ENCODE data around the gene LARGE1.

LARGE1 gene

DNA sequence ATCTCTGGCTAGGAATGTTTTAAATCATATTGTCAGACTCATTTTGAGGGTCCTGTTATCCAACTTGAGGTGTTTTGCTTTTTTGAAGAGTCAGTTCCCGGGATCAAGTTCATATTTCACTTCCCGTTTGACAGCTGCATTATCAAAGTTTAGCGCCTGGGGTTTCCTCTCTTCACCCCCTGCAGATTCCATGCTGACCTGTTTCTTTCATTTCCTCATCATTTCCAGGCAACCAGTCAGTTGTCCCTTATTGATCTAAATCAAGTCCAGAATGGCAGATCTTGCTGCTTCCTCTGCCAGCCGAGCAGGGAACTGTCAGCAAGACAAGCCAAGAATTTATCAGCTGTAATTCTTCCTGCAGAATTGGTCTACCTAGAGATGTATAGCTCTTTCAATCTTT, 664.5 kb downstream of the LARGE1 start:
- Histone ChIP-seq H3K36me3 (replicated peaks in 1 of 2; ENCODE audit: control insufficient read depth in 2 of 2, insufficient read depth in 2 of 2, low read length in 2 of 2) (no peaks in the 10 kb centered on the region), H2BK12ac (ENCODE audit: low read length) (no peak overlapping the region), H3K27me3 (ENCODE audit: control insufficient read depth in 3 of 3, insufficient read depth in 3 of 3, low read depth in 1 of 3, low read length in 3 of 3) (no peaks in the 10 kb centered on the region), H3K4ac (ENCODE audit: low read length) (no peak overlapping the region), H3K4me1 (ENCODE audit: control insufficient read depth in 2 of 2, insufficient read depth in 1 of 2, low read depth in 1 of 2, low read length in 2 of 2) (peaks cover 0 to 7% of the 10 kb centered on the region in 2 donors), H3K27ac (replicated peaks; ENCODE audit: low read length) (no peak overlapping the region), H3K23ac (ENCODE audit: low read depth, low read length, poor library complexity) (no peak overlapping the region), H2BK5ac (ENCODE audit: low read length) (no peak overlapping the region), H4K8ac (ENCODE audit: low read depth, low read length) (no peak overlapping the region), H3K79me1 (ENCODE audit: low read depth, low read length) (no peaks in the 10 kb centered on the region), H3K14ac (ENCODE audit: low read length) (no peak overlapping the region), H2AK5ac (ENCODE audit: low read depth, low read length) (no peak overlapping the region), H3K4me2 (ENCODE audit: insufficient read depth, low read length, poor library complexity, severe bottlenecking) (no peak overlapping the region), H3K9me3 (replicated peaks in 1 of 2; ENCODE audit: control insufficient read depth in 2 of 2, insufficient read depth in 1 of 2, low read depth in 1 of 2, low read length in 2 of 2) (no peaks in the 10 kb centered on the region), H3K18ac (ENCODE audit: low read length) (no peak overlapping the region), H3K4me3 (ENCODE audit: low read length in 2 of 2) (no peak overlapping the region), H3K9ac (ENCODE audit: low read depth, low read length, poor library complexity) (no peak overlapping the region), H2AFZ (ENCODE audit: low read length) (no peak overlapping the region), H2BK120ac (ENCODE audit: low read depth, low read length) (no peak overlapping the region), H4K91ac (ENCODE audit: low read depth, low read length, poor library complexity) (no peak overlapping the region), H2BK15ac (ENCODE audit: low read length) (no peak overlapping the region)
- WGBS, 2 donors (ENCODE audit: extremely low coverage in 2 of 2, insufficient read length in 2 of 2, insufficient replicate concordance in 1 of 2), result no CpG with 5 or more reads among the region's 4 CpGs
- no peak for DNase-seq (ENCODE audit: low spot score)

DNA sequence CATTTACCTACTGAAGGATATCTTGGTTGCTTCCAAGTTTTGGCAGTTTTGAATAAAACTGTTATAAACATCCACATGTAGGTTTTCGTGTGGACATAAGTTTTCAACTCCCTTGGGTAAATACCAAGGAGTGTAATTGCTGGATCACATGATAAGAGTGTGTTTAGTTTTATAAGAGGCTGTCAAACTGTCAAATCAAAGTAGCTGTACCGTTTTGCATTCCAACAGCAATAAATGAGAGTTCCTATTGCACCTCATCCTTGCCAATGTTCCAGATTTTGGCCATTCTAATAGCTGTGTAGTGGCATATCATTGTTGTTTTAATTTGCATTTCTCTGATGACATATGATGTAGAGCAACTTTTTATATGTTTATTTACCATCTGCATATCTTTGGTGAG, 671.3 kb downstream of the LARGE1 start:
- Histone ChIP-seq H3K27me3 (ENCODE audit: control insufficient read depth in 3 of 3, insufficient read depth in 3 of 3, low read depth in 1 of 3, low read length in 3 of 3) (no peaks in the 10 kb centered on the region), H3K4me3 (ENCODE audit: low read length in 2 of 2) (no peak overlapping the region), H2BK15ac (ENCODE audit: low read length) (no peak overlapping the region), H3K23ac (ENCODE audit: low read depth, low read length, poor library complexity) (no peak overlapping the region), H3K4me1 (ENCODE audit: control insufficient read depth in 2 of 2, insufficient read depth in 1 of 2, low read depth in 1 of 2, low read length in 2 of 2) (no peaks in the 10 kb centered on the region), H3K9me3 (replicated peaks in 1 of 2; ENCODE audit: control insufficient read depth in 2 of 2, insufficient read depth in 1 of 2, low read depth in 1 of 2, low read length in 2 of 2) (no peaks in the 10 kb centered on the region), H3K14ac (ENCODE audit: low read length) (no peak overlapping the region), H2BK5ac (ENCODE audit: low read length) (no peak overlapping the region), H3K4ac (ENCODE audit: low read length) (no peak overlapping the region), H3K36me3 (replicated peaks in 1 of 2; ENCODE audit: control insufficient read depth in 2 of 2, insufficient read depth in 2 of 2, low read length in 2 of 2) (no peaks in the 10 kb centered on the region), H4K8ac (ENCODE audit: low read depth, low read length) (no peak overlapping the region), H3K79me1 (ENCODE audit: low read depth, low read length) (no peaks in the 10 kb centered on the region), H3K18ac (ENCODE audit: low read length) (no peak overlapping the region), H3K9ac (ENCODE audit: low read depth, low read length, poor library complexity) (no peak overlapping the region), H2BK120ac (ENCODE audit: low read depth, low read length) (no peak overlapping the region), H4K91ac (ENCODE audit: low read depth, low read length, poor library complexity) (no peak overlapping the region), H2BK12ac (ENCODE audit: low read length) (no peak overlapping the region), H2AFZ (ENCODE audit: low read length) (no peak overlapping the region), H2AK5ac (ENCODE audit: low read depth, low read length) (no peak overlapping the region), H3K27ac (replicated peaks; ENCODE audit: low read length) (no peak overlapping the region), H3K4me2 (ENCODE audit: insufficient read depth, low read length, poor library complexity, severe bottlenecking) (no peak overlapping the region)
- no peak for DNase-seq (ENCODE audit: low spot score)
- no CpG with 5 or more reads among the region's 2 CpGs for WGBS, 2 donors (ENCODE audit: extremely low coverage in 2 of 2, insufficient read length in 2 of 2, insufficient replicate concordance in 1 of 2)

DNA sequence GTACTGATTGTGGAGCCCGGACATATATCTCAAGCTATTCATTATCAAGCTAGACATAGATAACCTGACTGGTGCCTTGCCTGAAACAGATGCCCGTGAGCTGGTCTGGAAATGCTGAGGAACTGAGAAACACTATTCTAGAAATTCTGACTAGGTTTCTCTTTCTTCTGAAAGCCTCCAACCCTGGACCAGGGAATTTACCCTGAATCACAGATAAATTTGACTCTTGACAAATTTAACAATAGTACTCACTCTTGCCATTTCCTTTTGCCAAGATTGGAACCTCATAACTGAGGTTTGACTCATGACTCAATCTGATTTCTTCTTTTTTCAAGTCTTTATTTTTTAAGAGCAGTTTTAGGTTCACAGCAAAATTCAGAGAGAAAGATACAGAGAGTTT, 672.5 kb downstream of the LARGE1 start:
- no peak overlapping the region for H2BK12ac ChIP-seq (ENCODE audit: low read length)
- H2BK15ac ChIP-seq (ENCODE audit: low read length), result no peak overlapping the region
- no peak for DNase-seq (ENCODE audit: low spot score)
- H2BK5ac ChIP-seq (ENCODE audit: low read length), result no peak overlapping the region
- H4K8ac ChIP-seq (ENCODE audit: low read depth, low read length), result no peak overlapping the region
- H3K9me3 ChIP-seq (replicated peaks in 1 of 2; ENCODE audit: control insufficient read depth in 2 of 2, insufficient read depth in 1 of 2, low read depth in 1 of 2, low read length in 2 of 2), result no peaks in the 10 kb centered on the region
- H3K9ac ChIP-seq (ENCODE audit: low read depth, low read length, poor library complexity), result no peak overlapping the region
- no peaks in the 10 kb centered on the region for H3K79me1 ChIP-seq (ENCODE audit: low read depth, low read length)
- H3K18ac ChIP-seq (ENCODE audit: low read length), result no peak overlapping the region
- H3K23ac ChIP-seq (ENCODE audit: low read depth, low read length, poor library complexity), result no peak overlapping the region
- H2AK5ac ChIP-seq (ENCODE audit: low read depth, low read length), result no peak overlapping the region
- H4K91ac ChIP-seq (ENCODE audit: low read depth, low read length, poor library complexity), result no peak overlapping the region
- H2AFZ ChIP-seq (ENCODE audit: low read length), result no peak overlapping the region
- H3K27me3 ChIP-seq (ENCODE audit: control insufficient read depth in 3 of 3, insufficient read depth in 3 of 3, low read depth in 1 of 3, low read length in 3 of 3), result no peaks in the 10 kb centered on the region
- no CpG with 5 or more reads among the region's 2 CpGs for WGBS, 2 donors (ENCODE audit: extremely low coverage in 2 of 2, insufficient read length in 2 of 2, insufficient replicate concordance in 1 of 2)
- H3K36me3 ChIP-seq (replicated peaks in 1 of 2; ENCODE audit: control insufficient read depth in 2 of 2, insufficient read depth in 2 of 2, low read length in 2 of 2), result no peaks in the 10 kb centered on the region
- no peaks in the 10 kb centered on the region for H3K4me1 ChIP-seq (ENCODE audit: control insufficient read depth in 2 of 2, insufficient read depth in 1 of 2, low read depth in 1 of 2, low read length in 2 of 2)
- no peak overlapping the region for H3K14ac ChIP-seq (ENCODE audit: low read length)
- no peak overlapping the region for H2BK120ac ChIP-seq (ENCODE audit: low read depth, low read length)
- H3K27ac ChIP-seq (replicated peaks; ENCODE audit: low read length), result no peak overlapping the region
- H3K4me2 ChIP-seq (ENCODE audit: insufficient read depth, low read length, poor library complexity, severe bottlenecking), result no peak overlapping the region
- no peak overlapping the region for H3K4me3 ChIP-seq (ENCODE audit: low read length in 2 of 2)
- H3K4ac ChIP-seq (ENCODE audit: low read length), result no peak overlapping the region

DNA sequence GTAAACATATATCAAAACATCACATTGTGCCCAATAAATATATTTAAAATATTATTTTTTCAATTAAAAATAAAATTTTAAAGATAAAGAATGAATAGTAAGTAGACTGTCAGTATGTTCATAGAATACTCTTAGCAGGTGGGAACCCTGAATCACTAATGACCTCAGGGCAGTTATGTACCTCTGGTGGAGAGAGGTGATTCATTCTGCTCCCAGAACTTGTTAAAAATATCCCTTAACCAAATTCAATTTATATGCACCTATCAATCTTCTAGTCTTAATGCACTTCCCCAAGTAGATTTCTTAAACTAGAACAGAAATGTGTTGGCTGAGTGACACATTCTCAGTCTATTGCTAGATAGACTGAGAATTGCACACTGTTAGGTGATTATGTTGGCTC, 678.2 kb downstream of the LARGE1 start:
- Histone ChIP-seq H2BK15ac (ENCODE audit: low read length) (no peak overlapping the region), H3K4me3 (ENCODE audit: low read length in 2 of 2) (no peak overlapping the region), H3K4me1 (ENCODE audit: control insufficient read depth in 2 of 2, insufficient read depth in 1 of 2, low read depth in 1 of 2, low read length in 2 of 2) (no peaks in the 10 kb centered on the region), H4K8ac (ENCODE audit: low read depth, low read length) (no peak overlapping the region), H2BK12ac (ENCODE audit: low read length) (no peak overlapping the region), H2BK120ac (ENCODE audit: low read depth, low read length) (no peak overlapping the region), H4K91ac (ENCODE audit: low read depth, low read length, poor library complexity) (no peak overlapping the region), H3K23ac (ENCODE audit: low read depth, low read length, poor library complexity) (no peak overlapping the region), H3K9me3 (replicated peaks in 1 of 2; ENCODE audit: control insufficient read depth in 2 of 2, insufficient read depth in 1 of 2, low read depth in 1 of 2, low read length in 2 of 2) (peaks cover 0 to 2% of the 10 kb centered on the region in 2 donors), H3K9ac (ENCODE audit: low read depth, low read length, poor library complexity) (no peak overlapping the region), H2AK5ac (ENCODE audit: low read depth, low read length) (no peak overlapping the region), H2BK5ac (ENCODE audit: low read length) (no peak overlapping the region), H3K14ac (ENCODE audit: low read length) (no peak overlapping the region), H3K18ac (ENCODE audit: low read length) (no peak overlapping the region), H3K4ac (ENCODE audit: low read length) (no peak overlapping the region), H3K27ac (replicated peaks; ENCODE audit: low read length) (no peak overlapping the region), H3K79me1 (ENCODE audit: low read depth, low read length) (no peaks in the 10 kb centered on the region), H2AFZ (ENCODE audit: low read length) (no peak overlapping the region), H3K36me3 (replicated peaks in 1 of 2; ENCODE audit: control insufficient read depth in 2 of 2, insufficient read depth in 2 of 2, low read length in 2 of 2) (no peaks in the 10 kb centered on the region), H3K27me3 (ENCODE audit: control insufficient read depth in 3 of 3, insufficient read depth in 3 of 3, low read depth in 1 of 3, low read length in 3 of 3) (no peaks in the 10 kb centered on the region), H3K4me2 (ENCODE audit: insufficient read depth, low read length, poor library complexity, severe bottlenecking) (no peak overlapping the region)
- DNase-seq (ENCODE audit: low spot score), result no peak
